PC-9 (cell line): Measurements from ENCODE around the gene MAN1A1. TPM values are rescaled to one million over a fixed set of nuclear protein-coding genes. Genes with fewer than 3 reads are reported as not detected.

Source experiments
- BruUV-seq: library from RNA; stranded (reverse); fragments of 400-500 nt; replicated peaks from 2 replicates; lab custom pipeline; 2021; lab: Mats Ljungman, UMichigan
- CTCF ChIA-PET: fragments of 300-600 bp; sonication (Branson Sonifier 250); formaldehyde crosslinking; loops from one replicate; lab custom pipeline; 2022; ENCODE audit warnings: antibody characterized with exemption; lab: Charles Lee
- POLR2A ChIA-PET: fragments of 300-600 bp; sonication (Branson Sonifier 250); formaldehyde crosslinking; loops from one replicate; lab custom pipeline; 2022; ENCODE audit warnings: antibody characterized with exemption; ENCODE audit not compliant: unreplicated experiment; lab: Charles Lee
- DNase-seq, 2 experiments: peaks; one replicate each; pipeline versions ENCODE4 v3.0.0 to v3.0.0-alpha.2; 2015 to 2022; ENCODE audit warnings: mixed read lengths in 1 of 2
- H2AFZ ChIP-seq: fragments of 200-600 bp; sonication (generic); 2 replicates; pipeline ENCODE4 v1.8.1; 2017; ENCODE audit warnings: antibody characterized with exemption
- H3F3A ChIP-seq: fragments of 200-600 bp; sonication (generic); 2 replicates; pipeline ENCODE4 v1.8.1; 2017; ENCODE audit warnings: antibody characterized with exemption, mild to moderate bottlenecking, low read depth; ENCODE audit not compliant: insufficient read depth
- H3K27ac ChIP-seq: fragments of 200-600 bp; sonication (generic); 2 replicates; pipeline ENCODE4 v1.6.1; 2016; ENCODE audit warnings: mixed run types
- H3K27me3 ChIP-seq: fragments of 200-600 bp; sonication (generic); 2 replicates; pipeline ENCODE4 v1.6.1; 2016; ENCODE audit warnings: low read depth, mixed run types; ENCODE audit not compliant: insufficient read depth
- H3K36me3 ChIP-seq: fragments of 200-600 bp; sonication (generic); 2 replicates; pipeline ENCODE4 v1.6.1; 2016; ENCODE audit warnings: low read depth, mixed run types
- H3K4me1 ChIP-seq: fragments of 200-600 bp; sonication (generic); replicated peaks from 2 replicates; pipeline ENCODE4 v1.6.1; 2016; ENCODE audit warnings: mixed run types; ENCODE audit not compliant: insufficient read depth
- H3K4me2 ChIP-seq: fragments of 200-600 bp; sonication (generic); 2 replicates; pipeline ENCODE4 v1.6.1; 2017; ENCODE audit warnings: mixed run types
- H3K4me3 ChIP-seq: fragments of 200-600 bp; sonication (generic); 2 replicates; pipeline ENCODE4 v1.6.1; 2016; ENCODE audit warnings: mixed run types
- H3K79me2 ChIP-seq: fragments of 200-600 bp; sonication (generic); 2 replicates; pipeline ENCODE4 v1.6.1; 2017; ENCODE audit warnings: low read depth, mixed run types
- H3K9me2 ChIP-seq: fragments of 200-600 bp; sonication (generic); 2 replicates; pipeline ENCODE4 v1.8.1; 2017; ENCODE audit warnings: mild to moderate bottlenecking; ENCODE audit not compliant: insufficient read depth
- H3K9me3 ChIP-seq: fragments of 200-600 bp; sonication (generic); 2 replicates; pipeline ENCODE4 v1.8.1; 2016; ENCODE audit warnings: low read depth; ENCODE audit not compliant: insufficient read depth
- H4K20me1 ChIP-seq: fragments of 200-600 bp; sonication (generic); 2 replicates; pipeline ENCODE4 v1.8.1; 2017; ENCODE audit not compliant: insufficient read depth
- EZH2 ChIP-seq: fragments of 200-600 bp; sonication (generic); IDR thresholded peaks from 2 replicates; pipeline ENCODE4 v1.8.0; 2017; ENCODE audit warnings: antibody characterized with exemption, low read depth
- intact Hi-C: fragments of 100-400 bp; cut with micrococcal nuclease; formaldehyde crosslinking; loops from one replicate; pipeline ENCODE4 v1.10.0; 2022; ENCODE audit not compliant: unreplicated experiment
- total RNA-seq: library from RNA; stranded (reverse); gene quantifications from 2 replicates; pipeline ENCODE4 v1.2.3, GENCODE V29; 2021
- TF ChIP-seq, protein P1 (sequence below): fragments of 200-600 bp; sonication (generic); conservative IDR thresholded peaks from 2 replicates; pipeline ENCODE4 v1.6.1; 2017; ENCODE audit warnings: mixed run types, antibody characterized with exemption, mild to moderate bottlenecking, moderate library complexity

MAN1A1 gene
- total RNA-seq, 1 experiment from 2014 or later, result 13.4 TPM

DNA sequence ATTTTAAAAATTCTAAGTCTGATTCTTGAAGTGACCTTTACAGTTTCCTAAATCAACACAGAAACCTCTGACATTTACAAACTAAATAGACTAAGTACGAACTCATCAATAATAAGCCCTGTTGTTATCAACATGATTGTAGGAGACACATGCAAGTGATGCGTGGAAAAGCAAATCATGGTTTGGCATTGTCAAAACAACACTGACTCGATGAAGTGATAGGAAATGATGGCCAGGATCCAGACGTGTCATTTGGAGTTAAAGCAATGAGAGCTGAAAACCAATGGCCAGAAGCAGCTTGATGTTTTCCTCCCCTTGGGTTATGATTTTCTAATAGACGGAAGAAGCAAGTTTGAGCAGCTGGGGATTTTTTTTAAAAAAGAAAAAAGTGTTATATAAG lies 153.7 kb downstream of the MAN1A1 start:
- no peak for DNase-seq
- no peak overlapping the region for H2AFZ ChIP-seq
- H3K9me3 ChIP-seq, result no peaks in the 10 kb centered on the region
- no peak overlapping the region for H3K4me2 ChIP-seq
- H3K79me2 ChIP-seq, result no peaks in the 10 kb centered on the region
- intact Hi-C loops, result no loop called here
- no peaks in the 10 kb centered on the region for H3K9me2 ChIP-seq
- CTCF ChIA-PET, result no interaction called here
- H3K27ac ChIP-seq, result no peak overlapping the region
- POLR2A ChIA-PET, result no interaction called here
- no peaks in the 10 kb centered on the region; the same call in 1 of the 2 replicates for H3F3A ChIP-seq
- H3K4me3 ChIP-seq, result no peak overlapping the region
- H3K36me3 ChIP-seq, result no peaks in the 10 kb centered on the region; the same call in 1 of the 2 replicates
- H3K4me1 ChIP-seq, result no peaks in the 10 kb centered on the region
- no peaks in the 10 kb centered on the region for H4K20me1 ChIP-seq
- BruUV-seq, result no TSS peak
- no peaks in the 10 kb centered on the region for H3K27me3 ChIP-seq
- TF ChIP-seq, protein P1, sequence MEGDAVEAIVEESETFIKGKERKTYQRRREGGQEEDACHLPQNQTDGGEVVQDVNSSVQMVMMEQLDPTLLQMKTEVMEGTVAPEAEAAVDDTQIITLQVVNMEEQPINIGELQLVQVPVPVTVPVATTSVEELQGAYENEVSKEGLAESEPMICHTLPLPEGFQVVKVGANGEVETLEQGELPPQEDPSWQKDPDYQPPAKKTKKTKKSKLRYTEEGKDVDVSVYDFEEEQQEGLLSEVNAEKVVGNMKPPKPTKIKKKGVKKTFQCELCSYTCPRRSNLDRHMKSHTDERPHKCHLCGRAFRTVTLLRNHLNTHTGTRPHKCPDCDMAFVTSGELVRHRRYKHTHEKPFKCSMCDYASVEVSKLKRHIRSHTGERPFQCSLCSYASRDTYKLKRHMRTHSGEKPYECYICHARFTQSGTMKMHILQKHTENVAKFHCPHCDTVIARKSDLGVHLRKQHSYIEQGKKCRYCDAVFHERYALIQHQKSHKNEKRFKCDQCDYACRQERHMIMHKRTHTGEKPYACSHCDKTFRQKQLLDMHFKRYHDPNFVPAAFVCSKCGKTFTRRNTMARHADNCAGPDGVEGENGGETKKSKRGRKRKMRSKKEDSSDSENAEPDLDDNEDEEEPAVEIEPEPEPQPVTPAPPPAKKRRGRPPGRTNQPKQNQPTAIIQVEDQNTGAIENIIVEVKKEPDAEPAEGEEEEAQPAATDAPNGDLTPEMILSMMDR, result no peak
- no peak for TF ChIP-seq EZH2

DNA sequence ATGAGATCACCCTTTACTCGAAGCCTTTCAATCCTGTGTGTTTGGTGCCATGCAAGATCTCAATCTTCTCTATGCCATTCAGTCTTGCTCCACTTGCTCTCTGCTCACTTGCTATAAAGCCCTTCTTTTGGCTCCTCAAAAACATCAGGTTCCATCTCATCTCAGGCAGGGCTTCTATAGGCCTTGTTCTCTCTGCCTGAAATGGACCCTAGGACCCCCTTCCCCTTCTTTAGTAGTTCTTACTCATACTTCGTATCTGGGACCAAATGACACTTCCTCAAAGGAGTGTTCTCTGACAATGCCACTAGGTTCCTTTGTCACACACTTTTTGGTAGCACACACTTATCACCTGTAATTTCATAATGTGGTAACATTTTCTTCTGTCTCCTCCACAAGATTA lies 154.4 kb downstream of the MAN1A1 start:
- H3K36me3 ChIP-seq, result no peaks in the 10 kb centered on the region; the same call in 1 of the 2 replicates
- intact Hi-C loops, result no loop called here
- H3K27me3 ChIP-seq, result no peaks in the 10 kb centered on the region
- no peaks in the 10 kb centered on the region; the same call in 1 of the 2 replicates for H3F3A ChIP-seq
- no peak overlapping the region for H3K27ac ChIP-seq
- H3K79me2 ChIP-seq, result no peaks in the 10 kb centered on the region
- no peak overlapping the region for H2AFZ ChIP-seq
- no peaks in the 10 kb centered on the region for H3K4me1 ChIP-seq
- ChIA-PET POLR2A (no interaction called here), CTCF (no interaction called here)
- no peak overlapping the region for H3K4me3 ChIP-seq
- no peak for DNase-seq
- H3K9me2 ChIP-seq, result no peaks in the 10 kb centered on the region
- no peak for TF ChIP-seq EZH2
- TF ChIP-seq, protein P1, result no peak
- H3K4me2 ChIP-seq, result no peak overlapping the region
- no peaks in the 10 kb centered on the region for H4K20me1 ChIP-seq
- no peaks in the 10 kb centered on the region for H3K9me3 ChIP-seq
- BruUV-seq, result no TSS peak

DNA sequence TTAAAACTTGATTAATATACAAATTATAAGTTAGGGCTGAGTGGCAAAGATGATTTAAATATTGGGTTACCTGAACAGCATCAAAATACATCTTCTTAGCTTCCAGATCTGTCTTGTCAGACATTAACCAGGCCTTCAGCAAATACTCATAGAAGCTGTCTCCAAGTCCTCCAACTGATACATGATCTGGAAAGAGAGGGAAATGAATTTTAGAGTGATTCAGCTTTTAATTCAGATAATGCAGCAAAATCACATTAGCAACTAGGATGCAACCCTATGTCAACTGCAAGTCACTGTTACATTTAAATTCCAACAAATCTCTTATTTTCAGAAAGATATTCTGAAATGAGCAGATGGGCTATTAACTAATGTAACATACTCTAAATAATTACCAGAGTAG lies 155.9 kb downstream of the MAN1A1 start:
- ChIA-PET POLR2A (interaction anchor here (0.5 kb wide), 1 partner anchor 600 kb away, joined by 3 read pairs; no protein-coding TSS in a partner anchor), CTCF (interaction anchor here (0.6 kb wide), 1 partner anchor 86 kb away, joined by 3 read pairs; no protein-coding TSS in a partner anchor)
- BruUV-seq, result no TSS peak

More for the DNA sequence above, 155.9 kb downstream of the MAN1A1 start:
- TF ChIP-seq EZH2, result no peak
- TF ChIP-seq, protein P1, result no peak
- DNase-seq, result no peak
- Histone ChIP-seq H3K4me2 (no peak overlapping the region), H4K20me1 (no peaks in the 10 kb centered on the region), H3K9me3 (no peaks in the 10 kb centered on the region), H3K4me1 (no peaks in the 10 kb centered on the region), H3K79me2 (no peaks in the 10 kb centered on the region), H2AFZ (no peak overlapping the region), H3K4me3 (no peak overlapping the region), H3K9me2 (no peaks in the 10 kb centered on the region), H3K27ac (no peak overlapping the region), H3K36me3 (peaks cover under 1% of the 10 kb centered on the region; the same call in 1 of the 2 replicates), H3F3A (no peaks in the 10 kb centered on the region; the same call in 1 of the 2 replicates), H3K27me3 (no peaks in the 10 kb centered on the region)
- intact Hi-C loops, result no loop called here
